GM12874 (cell line): ENCODE measurements around the gene SND1.

Experiments
- CTCF ChIP-seq: IDR thresholded peaks from 2 replicates; pipeline ENCODE4 v1.5.1; 2011; ENCODE audit warnings: low read depth, mild to moderate bottlenecking, control low read depth, low read length, moderate library complexity; ENCODE audit not compliant: insufficient read depth

Gene SND1

DNA sequence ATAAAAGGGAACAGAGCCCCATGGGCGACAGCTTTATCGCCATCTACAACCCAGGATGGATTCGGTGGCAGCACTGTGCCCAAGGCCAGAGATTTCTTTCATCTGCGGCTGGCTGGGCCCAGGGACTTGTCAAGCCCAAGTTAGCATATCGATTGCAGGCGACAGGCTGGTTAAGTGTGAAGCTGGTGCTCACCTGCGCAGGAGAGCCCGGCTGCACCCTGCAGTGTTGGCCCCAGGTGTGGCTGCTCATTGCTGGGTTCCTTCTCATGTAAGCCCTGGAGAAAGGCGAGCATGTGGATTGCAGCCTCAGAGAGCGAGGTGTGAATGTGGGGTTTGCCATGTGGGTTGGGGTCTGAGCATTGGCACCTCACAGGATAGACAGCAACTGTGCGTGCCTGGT, 419.8 kb downstream of the SND1 start:
- no peak for TF ChIP-seq CTCF

- TF ChIP-seq CTCF, result no peak
These were observed 421.8 kb downstream of the SND1 start for GRCh38 chr7:128073671-128074310.

GRCh38 chr7:128074336-128074735, 422.3 kb downstream of the SND1 start:
- TF ChIP-seq CTCF, result no peak

- TF ChIP-seq CTCF, result no peak
These were observed 422.7 kb downstream of the SND1 start for GRCh38 chr7:128074736-128075135.

GRCh38 chr7:128075242-128076095, 423.5 kb downstream of the SND1 start:
- TF ChIP-seq CTCF, result no peak

- no peak for TF ChIP-seq CTCF
These were observed 424.3 kb downstream of the SND1 start for GRCh38 chr7:128076196-128076795.

DNA sequence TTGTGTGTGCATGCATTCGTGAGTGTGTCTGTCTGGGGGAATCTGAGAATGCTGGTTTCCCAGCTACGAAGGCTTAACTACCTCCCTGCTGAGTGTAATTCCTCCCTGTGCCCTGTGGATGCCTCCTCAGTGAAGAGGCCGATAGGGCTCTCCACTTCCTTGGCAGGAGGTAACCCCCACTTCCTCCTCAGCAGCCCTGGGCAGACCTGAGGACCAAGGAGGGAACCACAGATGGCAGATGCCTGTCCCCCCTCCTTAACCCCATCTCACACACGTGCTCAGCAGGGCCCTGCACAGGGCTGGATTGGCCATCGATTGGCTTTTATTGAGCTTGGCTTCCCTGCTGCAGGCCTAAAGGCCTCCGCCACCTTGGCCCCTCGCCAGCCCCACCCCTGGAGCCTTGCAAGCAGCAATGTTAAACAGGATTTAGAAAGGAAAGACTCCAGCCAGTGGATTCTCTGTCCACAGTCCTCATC, 424.8 kb downstream of the SND1 start:
- TF ChIP-seq CTCF, result no peak
